HFF-Myc (cell line): Measurements from ENCODE around the gene ADAMTSL4.

ENCODE experiments used
- DNase-seq: peaks from one replicate; pipeline ENCODE4 v3.0.0-alpha.2; 2011; ENCODE audit warnings: low read depth; ENCODE audit errors: extremely low read depth
- H3K4me3 ChIP-seq: replicated peaks from 2 replicates; pipeline ENCODE4 v1.5.1; 2011; ENCODE audit warnings: low read depth, mild to moderate bottlenecking, control low read depth, low read length
- CTCF ChIP-seq: IDR thresholded peaks from 2 replicates; pipeline ENCODE4 v1.5.1; 2012; ENCODE audit warnings: mild to moderate bottlenecking, low read depth, low read length, control low read depth; ENCODE audit errors: missing control alignments

ADAMTSL4 gene

GRCh38 chr1:150559656-150560010, 10.4 kb downstream of the ADAMTSL4 start:
- no peak for TF ChIP-seq CTCF
- no peak for DNase-seq
- no peak overlapping the region for H3K4me3 ChIP-seq

GRCh38 chr1:150560011-150560438, 10.8 kb downstream of the ADAMTSL4 start:
- peak; percentile 96 for TF ChIP-seq CTCF
- DNase-seq = no peak
- H3K4me3 ChIP-seq = no peak overlapping the region

GRCh38 chr1:150560576-150561253, 11.5 kb downstream of the ADAMTSL4 start:
- peak; percentile 71 for DNase-seq
- peak overlapping the region; percentile 48 for H3K4me3 ChIP-seq
- peak; percentile 86 for TF ChIP-seq CTCF

DNA sequence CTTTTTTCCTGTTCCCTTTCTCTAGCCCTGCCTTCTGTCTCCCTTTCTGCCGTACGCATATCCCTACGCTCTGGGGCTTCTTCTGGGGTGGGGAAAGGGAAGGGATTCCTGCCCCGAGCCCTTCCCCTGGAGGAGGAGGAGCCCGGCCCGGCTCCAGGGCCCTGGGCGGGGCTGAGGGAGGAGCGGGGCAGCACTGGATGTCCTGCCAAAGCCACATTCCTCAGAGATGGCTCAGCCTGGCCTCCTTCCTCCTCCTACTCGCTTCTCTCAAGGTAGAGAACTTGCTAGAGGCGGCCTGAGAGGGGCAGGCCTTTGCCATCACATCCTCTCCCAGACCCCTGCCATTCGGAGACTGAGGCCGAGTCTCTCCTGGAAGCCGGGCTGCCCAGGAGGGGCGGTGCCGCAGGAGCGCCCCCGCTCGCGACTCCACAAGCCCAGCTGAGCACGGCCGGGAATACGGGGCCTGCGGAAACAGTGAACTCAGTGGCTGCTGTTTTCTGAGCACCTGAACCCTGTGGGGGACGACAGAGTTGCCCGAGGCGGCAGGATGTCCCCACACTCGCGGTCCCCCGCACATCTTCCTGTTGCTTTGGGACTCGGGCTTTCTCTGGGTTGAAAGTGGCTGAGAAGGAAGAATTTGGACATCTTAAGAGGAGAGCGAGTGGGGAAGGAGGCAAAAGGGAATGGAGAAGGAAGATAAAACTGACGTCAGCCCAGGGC, 12.2 kb downstream of the ADAMTSL4 start:
- no peak for TF ChIP-seq CTCF
- DNase-seq = peak; percentile 98
- H3K4me3 ChIP-seq = peak overlapping the region; percentile 48

DNA sequence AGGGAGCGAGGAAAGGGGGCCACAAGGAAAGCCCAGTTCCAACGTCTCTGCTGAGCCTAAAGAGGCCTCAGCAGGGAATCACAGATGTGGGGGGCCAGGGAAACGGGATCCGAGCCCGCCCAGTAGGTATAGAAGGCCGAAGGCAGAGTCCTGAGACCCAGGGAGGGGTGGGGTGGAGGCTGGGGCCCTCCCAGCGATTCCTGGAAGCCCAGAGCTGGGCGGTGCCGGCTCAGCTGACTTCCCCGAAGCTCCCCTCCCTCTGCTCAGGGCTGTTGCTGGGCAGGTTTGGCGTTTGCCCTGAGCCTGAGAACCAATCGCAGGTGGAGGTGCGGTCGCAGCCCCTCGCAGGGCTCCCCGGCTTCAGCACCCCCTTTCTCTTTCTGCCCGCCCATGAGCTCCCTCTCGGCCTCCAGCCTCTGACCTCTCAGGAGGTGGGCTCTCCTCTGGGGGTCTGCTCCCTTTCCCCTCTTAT, 12.8 kb downstream of the ADAMTSL4 start:
- peak; percentile 71 for DNase-seq
- peak overlapping the region; percentile 48 for H3K4me3 ChIP-seq
- no peak for TF ChIP-seq CTCF

- peak overlapping the region; percentile 48 for H3K4me3 ChIP-seq
- TF ChIP-seq CTCF = no peak
- DNase-seq = no peak
Measured at GRCh38 chr1:150562446-150563339, 13.5 kb downstream of the ADAMTSL4 start.
